ENCODE results near the gene MBTPS1.

DNA sequence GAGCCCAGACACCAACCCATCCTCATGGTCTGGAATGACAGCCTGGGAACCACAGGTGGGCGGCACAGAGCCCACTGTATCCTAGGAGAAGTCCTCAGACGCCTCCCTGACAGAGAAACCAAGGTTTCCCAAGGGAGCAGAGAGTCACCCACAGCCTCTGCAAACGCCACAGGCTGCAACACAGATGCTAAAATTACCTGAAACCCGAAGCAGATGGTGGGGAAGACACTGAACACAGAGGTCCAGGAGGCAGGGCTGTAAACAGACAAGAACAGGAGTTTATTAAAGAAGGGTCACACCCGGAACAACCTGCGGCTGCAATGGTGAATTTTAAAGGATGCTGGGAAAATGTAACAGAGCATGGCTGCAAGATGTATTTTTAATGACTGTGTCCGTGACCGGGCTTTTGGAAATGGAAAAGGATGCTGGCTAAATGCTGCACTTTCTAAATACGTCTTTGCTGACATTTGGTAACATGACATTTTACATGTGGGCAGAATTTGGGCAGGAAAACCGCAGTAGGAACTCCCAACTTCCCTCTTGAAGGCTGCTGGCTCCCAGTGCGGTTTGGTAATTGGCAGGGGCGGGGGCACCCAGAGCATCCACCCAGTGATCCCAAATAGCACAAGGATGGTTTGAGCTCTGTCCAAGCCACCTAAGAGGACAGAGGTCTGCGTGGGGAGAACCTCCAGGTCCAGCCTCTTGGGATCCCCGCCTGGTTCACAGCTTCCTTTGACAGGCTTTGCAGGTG, 87.3 kb downstream of the MBTPS1 start:
- TF ChIP-seq POLR2A (IDR thresholded peaks at IDR 0.05): no peak
- TF ChIP-seq, protein P1, sequence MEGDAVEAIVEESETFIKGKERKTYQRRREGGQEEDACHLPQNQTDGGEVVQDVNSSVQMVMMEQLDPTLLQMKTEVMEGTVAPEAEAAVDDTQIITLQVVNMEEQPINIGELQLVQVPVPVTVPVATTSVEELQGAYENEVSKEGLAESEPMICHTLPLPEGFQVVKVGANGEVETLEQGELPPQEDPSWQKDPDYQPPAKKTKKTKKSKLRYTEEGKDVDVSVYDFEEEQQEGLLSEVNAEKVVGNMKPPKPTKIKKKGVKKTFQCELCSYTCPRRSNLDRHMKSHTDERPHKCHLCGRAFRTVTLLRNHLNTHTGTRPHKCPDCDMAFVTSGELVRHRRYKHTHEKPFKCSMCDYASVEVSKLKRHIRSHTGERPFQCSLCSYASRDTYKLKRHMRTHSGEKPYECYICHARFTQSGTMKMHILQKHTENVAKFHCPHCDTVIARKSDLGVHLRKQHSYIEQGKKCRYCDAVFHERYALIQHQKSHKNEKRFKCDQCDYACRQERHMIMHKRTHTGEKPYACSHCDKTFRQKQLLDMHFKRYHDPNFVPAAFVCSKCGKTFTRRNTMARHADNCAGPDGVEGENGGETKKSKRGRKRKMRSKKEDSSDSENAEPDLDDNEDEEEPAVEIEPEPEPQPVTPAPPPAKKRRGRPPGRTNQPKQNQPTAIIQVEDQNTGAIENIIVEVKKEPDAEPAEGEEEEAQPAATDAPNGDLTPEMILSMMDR (IDR thresholded peaks at IDR 0.05): no peak
